ENCODE data around the gene RPS27L. TPM values are rescaled to one million over a fixed set of nuclear protein-coding genes. Genes with fewer than 3 reads are reported as not detected.
"Not testable (repeated sequence)": the region's sequence is repeated elsewhere in the genome, so short reads cannot be mapped to it uniquely, and the experiment has no call there.

Gene RPS27L
- total and polyA plus RNA-seq, 12 donors, result 45.1 to 294 (median 197) TPM

GRCh38 chr15:63107895-63108546 is 49.3 kb downstream of the RPS27L start:
- intact Hi-C loops (cut with DNase I), result no loop called here
- Histone ChIP-seq H3K27me3 (no peaks in the 10 kb centered on the region), H3K9me3 (replicated peaks in 1 of 3) (no peaks in the 10 kb centered on the region), H3K27ac (peak overlapping the region in 2 of 5 donors; percentile 46 to 57), H3K4me3 (no peak overlapping the region), H3K36me3 (replicated peaks in 1 of 2) (no peaks in the 10 kb centered on the region), H3K4me1 (replicated peaks in 1 of 2) (no peaks in the 10 kb centered on the region)
- TF ChIP-seq CTCF (IDR thresholded peaks at IDR 0.05) (no peak), POLR2A (IDR thresholded peaks at IDR 0.05) (no peak)
- WGBS, 4 donors, result 53 to 61% (median 56%) methylated on average over 9 of the region's 9 CpGs
- DNase-seq, result peak in 2 of 7 donors; percentile 40 to 74

- H3K4me3 ChIP-seq; H3K27me3 ChIP-seq; intact Hi-C loops (cut with DNase I); H3K27ac ChIP-seq; H3K9me3 ChIP-seq (replicated peaks in 1 of 3); H3K4me1 ChIP-seq (replicated peaks in 1 of 2); H3K36me3 ChIP-seq (replicated peaks in 1 of 2); DNase-seq: not testable (repeated sequence)
- WGBS, 4 donors, result 70 to 92% (median 77%) methylated on average over 8 of the region's 8 CpGs
Observed at GRCh38 chr15:63105354-63105753, 51.9 kb downstream of the RPS27L start.

- TF ChIP-seq CTCF (IDR thresholded peaks at IDR 0.05), result no peak
- no peak for TF ChIP-seq POLR2A (IDR thresholded peaks at IDR 0.05)
- no peak for DNase-seq
- Histone ChIP-seq H3K4me1 (replicated peaks in 1 of 2) (no peaks in the 10 kb centered on the region), H3K9me3 (replicated peaks in 1 of 3) (no peaks in the 10 kb centered on the region), H3K27me3 (no peaks in the 10 kb centered on the region), H3K36me3 (replicated peaks in 1 of 2) (no peaks in the 10 kb centered on the region), H3K4me3 (no peak overlapping the region), H3K27ac (no peak overlapping the region)
- intact Hi-C loops (cut with DNase I), result no loop called here
- WGBS, 4 donors, result 55 to 91% (median 68%) methylated on average over 7 of the region's 7 CpGs
Observed at GRCh38 chr15:63104727-63105126, 52.5 kb downstream of the RPS27L start.

GRCh38 chr15:63103416-63103815 is 53.9 kb downstream of the RPS27L start:
- H3K4me1 ChIP-seq (replicated peaks in 1 of 2), result no peaks in the 10 kb centered on the region
- no peaks in the 10 kb centered on the region for H3K9me3 ChIP-seq (replicated peaks in 1 of 3)
- no peaks in the 10 kb centered on the region for H3K27me3 ChIP-seq
- H3K36me3 ChIP-seq (replicated peaks in 1 of 2), result no peaks in the 10 kb centered on the region
- DNase-seq, result peak in 1 of 7 donors; percentile 1
- H3K4me3 ChIP-seq, result no peak overlapping the region
- intact Hi-C loops (cut with DNase I), result no loop called here
- 61 to 92% (median 79%) methylated on average over 3 of the region's 3 CpGs for WGBS, 4 donors
- H3K27ac ChIP-seq, result no peak overlapping the region
- TF ChIP-seq CTCF (IDR thresholded peaks at IDR 0.05), result no peak
- TF ChIP-seq POLR2A (IDR thresholded peaks at IDR 0.05), result no peak

- 83 to 92% (median 87%) methylated on average over 4 to 5 of the region's 5 CpGs for WGBS, 4 donors
- not testable (repeated sequence) for DNase-seq; H3K27ac ChIP-seq; H3K4me1 ChIP-seq (replicated peaks in 1 of 2); H3K4me3 ChIP-seq; H3K27me3 ChIP-seq; H3K36me3 ChIP-seq (replicated peaks in 1 of 2); H3K9me3 ChIP-seq (replicated peaks in 1 of 3)
- intact Hi-C loops (cut with DNase I), result loop anchor here in 1 of 2 donors (10.0 kb wide), 1 partner anchor 255 kb away; no protein-coding TSS in a partner anchor
Observed at GRCh38 chr15:63099581-63099980, 57.7 kb downstream of the RPS27L start.

- not testable (repeated sequence) for H3K36me3 ChIP-seq (replicated peaks in 1 of 2); H3K27me3 ChIP-seq; H3K4me1 ChIP-seq (replicated peaks in 1 of 2); DNase-seq; H3K4me3 ChIP-seq; H3K27ac ChIP-seq; H3K9me3 ChIP-seq (replicated peaks in 1 of 3)
- intact Hi-C loops (cut with DNase I), result loop anchor here in 1 of 2 donors (10.0 kb wide), 1 partner anchor 254 kb away; no protein-coding TSS in a partner anchor
- 75 to 93% (median 87%) methylated on average over 4 to 28 of the region's 33 CpGs for WGBS, 4 donors
Observed at GRCh38 chr15:63098901-63099300, 58.4 kb downstream of the RPS27L start.

All from adrenal gland (tissue), 12 donors.